ENCODE measurements around the gene PLD6.

GRCh38 chr17:17157041-17157440 lies 49.1 kb downstream of the PLD6 start:
- TF ChIP-seq, protein P1, sequence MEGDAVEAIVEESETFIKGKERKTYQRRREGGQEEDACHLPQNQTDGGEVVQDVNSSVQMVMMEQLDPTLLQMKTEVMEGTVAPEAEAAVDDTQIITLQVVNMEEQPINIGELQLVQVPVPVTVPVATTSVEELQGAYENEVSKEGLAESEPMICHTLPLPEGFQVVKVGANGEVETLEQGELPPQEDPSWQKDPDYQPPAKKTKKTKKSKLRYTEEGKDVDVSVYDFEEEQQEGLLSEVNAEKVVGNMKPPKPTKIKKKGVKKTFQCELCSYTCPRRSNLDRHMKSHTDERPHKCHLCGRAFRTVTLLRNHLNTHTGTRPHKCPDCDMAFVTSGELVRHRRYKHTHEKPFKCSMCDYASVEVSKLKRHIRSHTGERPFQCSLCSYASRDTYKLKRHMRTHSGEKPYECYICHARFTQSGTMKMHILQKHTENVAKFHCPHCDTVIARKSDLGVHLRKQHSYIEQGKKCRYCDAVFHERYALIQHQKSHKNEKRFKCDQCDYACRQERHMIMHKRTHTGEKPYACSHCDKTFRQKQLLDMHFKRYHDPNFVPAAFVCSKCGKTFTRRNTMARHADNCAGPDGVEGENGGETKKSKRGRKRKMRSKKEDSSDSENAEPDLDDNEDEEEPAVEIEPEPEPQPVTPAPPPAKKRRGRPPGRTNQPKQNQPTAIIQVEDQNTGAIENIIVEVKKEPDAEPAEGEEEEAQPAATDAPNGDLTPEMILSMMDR (IDR thresholded peaks at IDR 0.05): no peak
- TF ChIP-seq KAT7 (CRISPR knock-in tag; IDR thresholded peaks at IDR 0.05; ENCODE audit: borderline replicate concordance) (no peak), TEAD4 (CRISPR knock-in tag; IDR thresholded peaks at IDR 0.05) (no peak), ETV6 (CRISPR knock-in tag; IDR thresholded peaks at IDR 0.05) (no peak)
- TF ChIP-seq, protein P2, sequence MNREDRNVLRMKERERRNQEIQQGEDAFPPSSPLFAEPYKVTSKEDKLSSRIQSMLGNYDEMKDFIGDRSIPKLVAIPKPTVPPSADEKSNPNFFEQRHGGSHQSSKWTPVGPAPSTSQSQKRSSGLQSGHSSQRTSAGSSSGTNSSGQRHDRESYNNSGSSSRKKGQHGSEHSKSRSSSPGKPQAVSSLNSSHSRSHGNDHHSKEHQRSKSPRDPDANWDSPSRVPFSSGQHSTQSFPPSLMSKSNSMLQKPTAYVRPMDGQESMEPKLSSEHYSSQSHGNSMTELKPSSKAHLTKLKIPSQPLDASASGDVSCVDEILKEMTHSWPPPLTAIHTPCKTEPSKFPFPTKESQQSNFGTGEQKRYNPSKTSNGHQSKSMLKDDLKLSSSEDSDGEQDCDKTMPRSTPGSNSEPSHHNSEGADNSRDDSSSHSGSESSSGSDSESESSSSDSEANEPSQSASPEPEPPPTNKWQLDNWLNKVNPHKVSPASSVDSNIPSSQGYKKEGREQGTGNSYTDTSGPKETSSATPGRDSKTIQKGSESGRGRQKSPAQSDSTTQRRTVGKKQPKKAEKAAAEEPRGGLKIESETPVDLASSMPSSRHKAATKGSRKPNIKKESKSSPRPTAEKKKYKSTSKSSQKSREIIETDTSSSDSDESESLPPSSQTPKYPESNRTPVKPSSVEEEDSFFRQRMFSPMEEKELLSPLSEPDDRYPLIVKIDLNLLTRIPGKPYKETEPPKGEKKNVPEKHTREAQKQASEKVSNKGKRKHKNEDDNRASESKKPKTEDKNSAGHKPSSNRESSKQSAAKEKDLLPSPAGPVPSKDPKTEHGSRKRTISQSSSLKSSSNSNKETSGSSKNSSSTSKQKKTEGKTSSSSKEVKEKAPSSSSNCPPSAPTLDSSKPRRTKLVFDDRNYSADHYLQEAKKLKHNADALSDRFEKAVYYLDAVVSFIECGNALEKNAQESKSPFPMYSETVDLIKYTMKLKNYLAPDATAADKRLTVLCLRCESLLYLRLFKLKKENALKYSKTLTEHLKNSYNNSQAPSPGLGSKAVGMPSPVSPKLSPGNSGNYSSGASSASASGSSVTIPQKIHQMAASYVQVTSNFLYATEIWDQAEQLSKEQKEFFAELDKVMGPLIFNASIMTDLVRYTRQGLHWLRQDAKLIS (CRISPR knock-in tag; IDR thresholded peaks at IDR 0.05; ENCODE audit: borderline replicate concordance): no peak

All from WTC11 (cell line).